SU-DHL-6 (cell line): ENCODE results near the gene GABRB3.

Experiments used
- EZH2phosphoT487 ChIP-seq: fragments of 200-600 bp; sonication (generic), shearing (Covaris generic); conservative IDR thresholded peaks from 2 replicates; pipeline ENCODE4 v1.6.1; 2018; ENCODE audit warnings: mild to moderate bottlenecking, antibody characterized with exemption, low read length, moderate library complexity, mixed read lengths
- TF ChIP-seq, protein P1 (sequence below): fragments of 200-600 bp; sonication (generic); IDR thresholded peaks from one replicate; pipeline ENCODE4 v1.5.1; 2017; ENCODE audit warnings: antibody characterized with exemption, mild to moderate bottlenecking, low read length, moderate library complexity; ENCODE audit not compliant: insufficient read depth, poor library complexity, severe bottlenecking

DNA sequence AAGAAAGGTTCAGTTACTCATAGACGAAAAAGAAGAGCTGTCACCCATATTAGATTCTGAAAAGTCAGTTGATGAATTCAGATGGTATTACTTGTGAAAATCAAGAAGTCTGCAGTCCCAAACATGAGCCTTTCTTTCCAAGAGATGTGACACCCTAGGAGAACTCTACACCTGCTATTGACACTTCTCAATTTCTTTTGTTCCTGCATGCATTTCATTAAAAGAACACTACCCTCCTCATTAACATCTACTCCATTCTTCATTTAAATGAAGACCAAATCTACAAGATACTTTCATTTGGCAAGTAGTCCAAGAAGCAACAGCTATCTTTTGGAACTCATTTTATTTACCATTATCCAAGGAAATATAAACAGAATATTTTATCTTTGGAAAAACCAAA lies 6.6 kb downstream of the GABRB3 start:
- TF ChIP-seq, protein P1, sequence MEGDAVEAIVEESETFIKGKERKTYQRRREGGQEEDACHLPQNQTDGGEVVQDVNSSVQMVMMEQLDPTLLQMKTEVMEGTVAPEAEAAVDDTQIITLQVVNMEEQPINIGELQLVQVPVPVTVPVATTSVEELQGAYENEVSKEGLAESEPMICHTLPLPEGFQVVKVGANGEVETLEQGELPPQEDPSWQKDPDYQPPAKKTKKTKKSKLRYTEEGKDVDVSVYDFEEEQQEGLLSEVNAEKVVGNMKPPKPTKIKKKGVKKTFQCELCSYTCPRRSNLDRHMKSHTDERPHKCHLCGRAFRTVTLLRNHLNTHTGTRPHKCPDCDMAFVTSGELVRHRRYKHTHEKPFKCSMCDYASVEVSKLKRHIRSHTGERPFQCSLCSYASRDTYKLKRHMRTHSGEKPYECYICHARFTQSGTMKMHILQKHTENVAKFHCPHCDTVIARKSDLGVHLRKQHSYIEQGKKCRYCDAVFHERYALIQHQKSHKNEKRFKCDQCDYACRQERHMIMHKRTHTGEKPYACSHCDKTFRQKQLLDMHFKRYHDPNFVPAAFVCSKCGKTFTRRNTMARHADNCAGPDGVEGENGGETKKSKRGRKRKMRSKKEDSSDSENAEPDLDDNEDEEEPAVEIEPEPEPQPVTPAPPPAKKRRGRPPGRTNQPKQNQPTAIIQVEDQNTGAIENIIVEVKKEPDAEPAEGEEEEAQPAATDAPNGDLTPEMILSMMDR: no peak
- TF ChIP-seq EZH2phosphoT487: no peak
